MM.1S (cell line): ENCODE results near the gene CACNA1I.
A peak's percentile ranks its signal among the peaks of the same experiment; 100 is the strongest.

ENCODE experiments used
- DNase-seq: peaks from one replicate; pipeline ENCODE4 v3.0.0-alpha.2; 2015
- H2AFZ ChIP-seq: fragments of 300-600 bp; sonication (generic); 2 replicates; pipeline ENCODE4 v1.6.0; 2016; ENCODE audit warnings: antibody characterized with exemption, low read length
- H3F3A ChIP-seq: fragments of 300-600 bp; sonication (generic); 2 replicates; pipeline ENCODE4 v1.6.1; 2016; ENCODE audit warnings: mild to moderate bottlenecking, antibody characterized with exemption, low read length, moderate library complexity, mixed read lengths; ENCODE audit not compliant: insufficient read depth
- H3K27ac ChIP-seq: fragments of 300-600 bp; sonication (generic); 2 replicates; pipeline ENCODE4 v1.5.1; 2016; ENCODE audit warnings: mild to moderate bottlenecking, low read length
- H3K27me3 ChIP-seq: fragments of 300-600 bp; sonication (generic); replicated peaks from 2 replicates; pipeline ENCODE4 v1.6.0; 2016; ENCODE audit warnings: low read length; ENCODE audit not compliant: insufficient read depth
- H3K36me3 ChIP-seq: fragments of 300-600 bp; sonication (generic); replicated peaks from 2 replicates; pipeline ENCODE4 v1.6.1; 2016; ENCODE audit warnings: mild to moderate bottlenecking, low read length, mixed read lengths; ENCODE audit not compliant: insufficient read depth
- H3K4me1 ChIP-seq: fragments of 300-600 bp; sonication (generic); 2 replicates; pipeline ENCODE4 v1.6.1; 2016; ENCODE audit warnings: low read length, mixed read lengths
- H3K4me2 ChIP-seq: fragments of 300-600 bp; sonication (generic); 2 replicates; pipeline ENCODE4 v1.6.0; 2016; ENCODE audit warnings: low read depth, low read length
- H3K4me3 ChIP-seq: fragments of 300-600 bp; sonication (generic); 2 replicates; pipeline ENCODE4 v1.5.1; 2016; ENCODE audit warnings: low read length, mixed read lengths
- H3K79me2 ChIP-seq: fragments of 300-600 bp; sonication (generic); 2 replicates; pipeline ENCODE4 v1.6.1; 2016; ENCODE audit warnings: mixed run types, low read length, mixed read lengths
- H3K9ac ChIP-seq: fragments of 300-600 bp; sonication (generic); 2 replicates; pipeline ENCODE4 v1.6.1; 2016; ENCODE audit warnings: low read length, mixed read lengths
- H3K9me2 ChIP-seq: fragments of 300-600 bp; sonication (generic); replicated peaks from 2 replicates; pipeline ENCODE4 v1.6.1; 2016; ENCODE audit warnings: mild to moderate bottlenecking, low read length, mixed read lengths; ENCODE audit not compliant: insufficient read depth
- H3K9me3 ChIP-seq: fragments of 300-600 bp; sonication (generic); replicated peaks from 2 replicates; pipeline ENCODE4 v1.6.1; 2016; ENCODE audit warnings: mild to moderate bottlenecking, low read length, mixed read lengths; ENCODE audit not compliant: insufficient read depth
- H4K20me1 ChIP-seq: fragments of 300-600 bp; sonication (generic); 2 replicates; pipeline ENCODE4 v1.6.1; 2016; ENCODE audit warnings: mild to moderate bottlenecking, low read length, moderate library complexity, mixed read lengths; ENCODE audit not compliant: insufficient read depth
- CTCF ChIP-seq: fragments of 300-600 bp; sonication (generic); IDR thresholded peaks from 2 replicates; pipeline ENCODE4 v1.5.1; 2016; ENCODE audit warnings: antibody characterized with exemption, low read length, mixed read lengths
- EZH2 ChIP-seq: fragments of 300-600 bp; sonication (generic); optimal IDR thresholded peaks from 2 replicates; pipeline ENCODE3; 2017; ENCODE audit warnings: low read depth, mild to moderate bottlenecking, antibody characterized with exemption, low read length, mixed read lengths
- EZH2phosphoT487 ChIP-seq: fragments of 300-600 bp; sonication (generic); IDR thresholded peaks from 2 replicates; pipeline ENCODE4 v1.6.1; 2018; ENCODE audit warnings: antibody characterized with exemption, low read length

The CACNA1I gene

DNA sequence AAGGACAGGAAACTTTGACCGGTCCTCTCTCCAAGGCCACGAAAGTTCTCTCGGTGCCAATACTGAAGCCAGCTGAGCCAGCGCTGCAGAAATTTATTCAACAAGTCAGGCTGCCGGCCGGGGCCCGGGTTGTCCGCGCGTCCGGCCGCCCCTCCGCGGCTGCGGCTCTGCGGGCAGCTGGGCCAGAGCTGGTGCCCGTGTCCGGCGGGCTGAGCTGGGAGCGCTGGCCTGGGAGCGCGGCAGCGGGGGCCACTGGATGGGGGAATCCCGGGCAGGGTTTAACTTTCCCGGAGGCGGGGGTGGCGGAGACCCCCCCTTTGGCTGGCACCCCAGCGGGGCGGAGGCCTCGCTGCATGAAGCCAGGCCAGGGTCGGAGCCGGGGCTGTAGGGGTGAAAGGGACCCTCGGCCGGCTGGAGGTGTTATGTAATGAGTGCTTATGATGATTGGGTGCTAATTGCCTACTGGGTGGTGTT, 12.3 kb upstream of the CACNA1I start:
- H3K4me1 ChIP-seq = no peaks in the 10 kb centered on the region
- H4K20me1 ChIP-seq = no peaks in the 10 kb centered on the region
- no peak overlapping the region for H3K4me3 ChIP-seq
- no peak overlapping the region for H3K9ac ChIP-seq
- no peak overlapping the region for H3K4me2 ChIP-seq
- no peaks in the 10 kb centered on the region for H3K9me2 ChIP-seq
- no peaks in the 10 kb centered on the region for H3K9me3 ChIP-seq
- no peak for DNase-seq
- peaks cover 63% of the 10 kb centered on the region for H3K27me3 ChIP-seq
- H2AFZ ChIP-seq = no peak overlapping the region
- H3K27ac ChIP-seq = no peak overlapping the region
- TF ChIP-seq EZH2phosphoT487 (no peak), EZH2 (no peak), CTCF (no peak)
- H3K79me2 ChIP-seq = no peaks in the 10 kb centered on the region
- H3K36me3 ChIP-seq = no peaks in the 10 kb centered on the region
- no peaks in the 10 kb centered on the region for H3F3A ChIP-seq

DNA sequence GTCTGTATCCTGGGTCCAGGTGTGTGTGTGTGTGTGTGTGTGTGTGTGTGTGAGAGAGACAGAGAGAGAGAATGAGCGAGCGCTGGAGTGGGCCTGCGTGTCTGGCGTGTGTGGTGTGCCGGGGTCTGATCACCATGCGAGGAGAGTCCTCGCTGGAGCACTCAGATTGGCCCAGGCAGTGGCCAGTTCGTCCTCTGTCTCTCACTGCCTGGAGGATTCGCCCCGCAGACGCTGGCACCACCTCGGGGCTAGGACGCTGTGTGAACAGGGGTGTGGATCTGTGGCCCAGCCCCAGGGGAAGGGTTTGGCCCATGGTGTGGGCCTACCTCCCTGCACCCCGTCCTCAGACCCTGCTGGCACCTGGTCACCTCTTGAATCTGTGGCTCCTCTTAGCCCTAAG, 11.6 kb upstream of the CACNA1I start:
- Histone ChIP-seq H3K9me3 (no peaks in the 10 kb centered on the region), H3K79me2 (no peaks in the 10 kb centered on the region), H3K4me3 (no peak overlapping the region), H3K9me2 (no peaks in the 10 kb centered on the region), H3K4me2 (no peak overlapping the region), H4K20me1 (no peaks in the 10 kb centered on the region), H3K27me3 (peaks cover 63% of the 10 kb centered on the region), H3K9ac (no peak overlapping the region), H3F3A (no peaks in the 10 kb centered on the region), H2AFZ (no peak overlapping the region), H3K4me1 (no peaks in the 10 kb centered on the region), H3K27ac (no peak overlapping the region), H3K36me3 (no peaks in the 10 kb centered on the region)
- no peak for DNase-seq
- TF ChIP-seq EZH2 = no peak
- no peak for TF ChIP-seq CTCF
- no peak for TF ChIP-seq EZH2phosphoT487

DNA sequence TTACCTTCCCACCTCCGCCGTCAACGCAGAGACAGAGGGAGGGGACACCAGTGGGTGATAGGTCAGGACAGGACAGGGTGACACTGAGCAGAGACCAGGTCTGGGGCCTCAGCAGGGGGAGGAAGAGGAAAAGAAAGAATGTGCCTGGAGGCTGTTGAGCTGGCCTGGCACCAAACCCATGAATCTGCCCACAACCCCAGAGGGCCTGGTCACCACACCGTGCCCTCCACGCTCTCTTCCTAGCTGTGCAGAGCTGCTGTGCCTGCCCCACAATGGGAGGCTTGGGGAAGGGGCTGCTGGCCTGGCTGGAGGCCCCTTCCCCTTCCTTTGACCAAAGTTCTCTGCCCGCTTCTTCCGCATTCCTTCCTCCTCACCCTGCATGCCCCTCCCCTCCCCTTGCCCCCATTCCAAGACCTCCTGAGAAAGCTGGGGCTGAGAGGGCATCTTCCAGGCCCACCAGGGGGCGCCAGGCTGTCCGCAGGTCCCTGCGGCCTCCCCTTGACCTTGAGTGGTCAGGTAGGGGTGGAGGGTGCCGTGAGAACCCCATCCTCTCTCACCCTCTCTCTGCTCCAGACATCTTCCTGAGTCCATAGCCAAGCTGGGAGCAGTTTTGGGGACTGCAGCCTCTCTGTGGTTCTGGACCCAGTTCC, 11.0 kb upstream of the CACNA1I start:
- H4K20me1 ChIP-seq = no peaks in the 10 kb centered on the region
- peaks cover 63% of the 10 kb centered on the region for H3K27me3 ChIP-seq
- H3K4me2 ChIP-seq = no peak overlapping the region
- H3K36me3 ChIP-seq = no peaks in the 10 kb centered on the region
- H3K4me1 ChIP-seq = no peaks in the 10 kb centered on the region
- TF ChIP-seq CTCF (peak; percentile 70), EZH2 (no peak), EZH2phosphoT487 (no peak)
- H3K79me2 ChIP-seq = no peaks in the 10 kb centered on the region
- H3K27ac ChIP-seq = no peak overlapping the region
- H2AFZ ChIP-seq = no peak overlapping the region
- H3K9me2 ChIP-seq = no peaks in the 10 kb centered on the region
- no peak for DNase-seq
- H3K9ac ChIP-seq = no peak overlapping the region
- H3F3A ChIP-seq = no peaks in the 10 kb centered on the region
- H3K9me3 ChIP-seq = no peaks in the 10 kb centered on the region
- no peak overlapping the region for H3K4me3 ChIP-seq
